CMK (cell line): ENCODE data around the gene TAAR8.
"Not testable (repeated sequence)": the region's sequence is repeated elsewhere in the genome, so short reads cannot be mapped to it uniquely, and the experiment has no call there.

Source experiments
- DNase-seq: peaks from one replicate; pipeline ENCODE4 v3.0.0-alpha.2; 2010; ENCODE audit warnings: low read depth

Gene TAAR8, protein sequence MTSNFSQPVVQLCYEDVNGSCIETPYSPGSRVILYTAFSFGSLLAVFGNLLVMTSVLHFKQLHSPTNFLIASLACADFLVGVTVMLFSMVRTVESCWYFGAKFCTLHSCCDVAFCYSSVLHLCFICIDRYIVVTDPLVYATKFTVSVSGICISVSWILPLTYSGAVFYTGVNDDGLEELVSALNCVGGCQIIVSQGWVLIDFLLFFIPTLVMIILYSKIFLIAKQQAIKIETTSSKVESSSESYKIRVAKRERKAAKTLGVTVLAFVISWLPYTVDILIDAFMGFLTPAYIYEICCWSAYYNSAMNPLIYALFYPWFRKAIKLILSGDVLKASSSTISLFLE

DNA sequence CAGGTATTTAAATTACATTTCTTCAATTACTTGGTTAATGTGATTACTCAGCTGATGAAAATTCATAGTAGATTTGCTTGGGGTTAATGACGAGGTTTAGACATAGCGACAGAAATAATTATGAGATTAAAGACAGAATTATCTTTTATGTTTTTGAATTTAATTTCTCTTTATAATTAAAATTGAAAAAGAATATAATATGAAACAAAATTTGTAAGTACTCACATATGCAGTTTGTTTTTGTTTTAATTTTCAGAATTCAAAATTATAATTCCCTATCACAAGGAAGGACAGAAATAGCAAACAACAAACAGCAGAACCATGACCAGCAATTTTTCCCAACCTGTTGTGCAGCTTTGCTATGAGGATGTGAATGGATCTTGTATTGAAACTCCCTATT lies at the start of gene TAAR8:
Gene TAAR8, plus strand, starts transcription at position 301 of the 400 bp plus-strand sequence. Its CDS starts 21 bp downstream, at position 322.
- no peak for DNase-seq

DNA sequence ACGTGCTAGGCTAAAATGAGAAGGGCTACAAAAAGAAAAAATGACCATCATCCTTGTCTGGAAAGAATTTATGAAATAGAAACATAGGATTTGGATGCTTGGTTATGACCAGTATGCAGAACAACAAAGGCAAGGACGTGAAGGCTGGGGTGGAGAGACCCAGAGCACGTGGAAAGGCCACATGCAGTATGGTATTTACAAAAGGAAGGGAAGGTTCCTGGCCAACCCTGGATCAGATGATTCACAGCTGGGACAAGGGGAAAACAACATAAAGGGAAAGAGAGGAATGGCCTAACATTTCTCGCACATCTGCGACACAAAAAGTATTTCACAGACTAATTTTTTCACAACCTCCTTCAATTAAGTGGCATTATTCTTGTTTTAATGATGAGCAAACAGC lies 47.7 kb upstream of the TAAR8 start:
- DNase-seq = no peak

DNA sequence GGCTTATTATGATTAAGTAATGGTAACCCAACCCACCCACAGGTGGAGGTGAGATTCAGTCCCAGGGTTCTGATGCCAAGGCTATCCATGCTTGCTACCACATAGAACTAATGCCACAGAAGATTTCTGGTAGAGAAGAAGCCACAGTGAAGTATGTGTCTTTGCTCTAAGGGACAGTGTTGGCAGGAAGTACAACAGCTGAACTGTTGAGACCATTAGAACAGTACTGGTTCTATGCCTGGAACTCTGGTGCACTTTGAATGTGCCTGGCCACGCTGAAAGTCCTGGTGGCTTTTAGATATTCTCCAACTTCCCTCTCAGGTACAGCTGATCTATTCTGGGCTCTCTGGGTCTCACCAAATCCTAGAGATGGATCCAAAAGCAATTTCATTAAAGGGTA lies 47.3 kb upstream of the TAAR8 start:
- no peak for DNase-seq

DNA sequence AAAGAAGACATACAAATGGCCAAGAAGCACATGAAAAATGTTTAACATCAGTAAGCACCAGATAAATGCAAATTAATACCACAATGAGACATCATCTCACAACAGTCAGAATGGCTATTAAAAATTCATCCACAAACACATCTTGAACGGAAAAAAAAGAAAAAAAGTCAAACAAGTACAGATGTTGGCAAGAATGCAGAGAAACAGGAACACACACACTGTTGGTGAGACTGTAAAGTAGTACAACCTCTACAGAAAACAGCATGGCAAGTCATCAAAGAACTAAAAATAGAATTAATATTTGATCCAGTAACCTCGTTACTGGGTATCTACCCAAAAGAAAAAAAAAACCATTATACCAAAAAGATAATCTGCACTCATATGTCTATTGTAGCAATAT lies 46.0 kb upstream of the TAAR8 start:
- DNase-seq = no peak

DNA sequence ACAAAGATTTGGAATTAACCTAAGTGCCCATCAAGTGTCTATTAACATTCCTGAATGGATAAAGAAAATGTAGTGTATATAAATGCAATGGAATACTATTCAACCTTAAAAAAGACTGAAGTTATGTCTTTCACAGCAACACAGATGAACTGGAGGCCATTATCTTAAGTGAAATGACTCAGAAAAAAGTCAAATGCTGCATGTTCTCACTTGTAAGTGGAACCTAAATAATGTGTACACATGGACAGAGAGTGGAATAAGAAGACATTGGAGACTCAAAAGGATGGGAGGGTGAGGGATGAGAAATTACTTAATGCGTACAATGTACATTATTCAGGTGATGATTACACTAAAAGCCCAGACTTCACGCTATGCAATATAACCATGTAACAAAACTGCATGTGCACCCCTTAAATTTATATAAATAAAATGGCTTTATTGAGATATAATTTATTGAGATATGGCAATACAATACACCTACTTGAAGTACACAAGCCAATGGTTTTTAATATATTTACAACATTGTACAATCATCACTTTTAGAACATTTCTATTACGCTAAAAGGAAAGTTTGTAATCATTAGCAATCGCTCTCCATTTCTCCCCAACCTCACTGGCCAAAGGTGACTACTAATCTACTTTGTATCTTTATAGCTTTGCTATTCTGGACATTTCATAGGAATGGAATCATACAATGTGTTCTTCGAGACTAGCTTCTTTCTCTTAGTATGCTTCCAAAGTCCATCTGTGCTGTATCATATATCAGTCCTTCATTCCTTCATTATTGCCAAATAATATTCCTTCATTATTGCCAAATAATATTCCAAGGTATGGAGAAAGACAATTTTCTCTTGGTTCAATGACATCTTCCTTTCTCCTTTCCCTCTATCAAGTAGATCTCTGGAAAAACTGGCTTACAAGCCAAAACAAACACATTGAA lies 45.3 kb upstream of the TAAR8 start:
- DNase-seq = no peak

DNA sequence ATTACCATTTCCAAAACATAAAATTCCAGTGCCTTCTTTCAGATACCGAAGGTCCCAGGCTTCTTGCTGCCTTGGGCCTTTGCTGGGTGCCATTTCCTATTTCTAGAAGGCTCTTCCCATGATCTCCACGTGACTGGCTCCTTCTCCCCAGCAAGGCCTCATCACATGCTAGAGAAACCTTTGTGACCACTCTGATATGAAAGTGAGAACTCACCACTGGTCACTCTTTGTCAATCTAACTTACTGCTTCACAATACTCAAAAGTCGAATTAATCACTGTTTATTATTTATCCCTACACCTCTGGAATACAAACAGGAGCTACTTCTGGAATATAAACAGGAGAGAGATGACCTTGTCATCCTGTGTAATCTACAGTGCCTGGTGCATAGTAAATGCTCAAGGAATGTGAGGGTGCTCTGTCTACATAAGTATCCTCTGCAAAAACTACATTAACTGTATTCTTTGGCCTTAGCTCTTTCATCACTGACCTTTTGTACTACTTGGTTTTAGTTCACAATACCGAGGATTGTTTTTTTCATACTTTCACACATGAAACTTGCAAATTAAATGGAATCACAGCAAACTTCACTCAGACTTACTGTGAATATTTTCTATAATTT lies 41.2 kb upstream of the TAAR8 start:
- DNase-seq = no peak

DNA sequence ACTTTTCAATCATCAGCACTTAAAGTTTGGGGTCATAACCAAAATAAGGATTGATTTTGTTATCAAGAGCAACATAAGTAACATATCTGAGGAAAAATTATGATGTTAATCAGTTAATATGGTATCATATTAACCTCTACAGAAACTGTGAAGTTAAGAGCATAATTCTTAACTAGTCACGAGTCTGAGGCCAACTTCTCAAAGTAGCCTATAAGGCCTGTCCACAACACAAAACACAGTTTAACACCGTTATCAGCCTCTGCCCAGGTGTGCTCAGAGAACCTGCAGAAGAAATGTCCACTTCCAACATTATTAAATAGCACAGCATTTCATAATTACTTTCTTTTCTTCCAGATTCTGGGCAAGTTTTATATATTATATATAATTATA lies 40.6 kb upstream of the TAAR8 start:
- no peak for DNase-seq

DNA sequence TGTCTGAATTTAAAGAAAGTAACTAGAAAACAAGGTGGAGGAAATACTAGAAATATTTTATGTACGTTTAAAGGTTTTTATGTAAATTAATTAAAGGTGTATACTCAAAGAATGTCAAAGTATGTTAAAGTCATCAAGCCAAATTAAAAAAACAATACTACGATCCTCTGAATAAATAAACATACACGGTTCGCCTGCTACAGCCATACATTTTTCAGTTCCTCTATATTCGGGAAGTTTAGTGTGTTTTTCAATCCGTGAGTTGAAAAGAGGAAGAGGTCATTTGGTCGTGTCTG lies 40.2 kb upstream of the TAAR8 start:
- no peak for DNase-seq

DNA sequence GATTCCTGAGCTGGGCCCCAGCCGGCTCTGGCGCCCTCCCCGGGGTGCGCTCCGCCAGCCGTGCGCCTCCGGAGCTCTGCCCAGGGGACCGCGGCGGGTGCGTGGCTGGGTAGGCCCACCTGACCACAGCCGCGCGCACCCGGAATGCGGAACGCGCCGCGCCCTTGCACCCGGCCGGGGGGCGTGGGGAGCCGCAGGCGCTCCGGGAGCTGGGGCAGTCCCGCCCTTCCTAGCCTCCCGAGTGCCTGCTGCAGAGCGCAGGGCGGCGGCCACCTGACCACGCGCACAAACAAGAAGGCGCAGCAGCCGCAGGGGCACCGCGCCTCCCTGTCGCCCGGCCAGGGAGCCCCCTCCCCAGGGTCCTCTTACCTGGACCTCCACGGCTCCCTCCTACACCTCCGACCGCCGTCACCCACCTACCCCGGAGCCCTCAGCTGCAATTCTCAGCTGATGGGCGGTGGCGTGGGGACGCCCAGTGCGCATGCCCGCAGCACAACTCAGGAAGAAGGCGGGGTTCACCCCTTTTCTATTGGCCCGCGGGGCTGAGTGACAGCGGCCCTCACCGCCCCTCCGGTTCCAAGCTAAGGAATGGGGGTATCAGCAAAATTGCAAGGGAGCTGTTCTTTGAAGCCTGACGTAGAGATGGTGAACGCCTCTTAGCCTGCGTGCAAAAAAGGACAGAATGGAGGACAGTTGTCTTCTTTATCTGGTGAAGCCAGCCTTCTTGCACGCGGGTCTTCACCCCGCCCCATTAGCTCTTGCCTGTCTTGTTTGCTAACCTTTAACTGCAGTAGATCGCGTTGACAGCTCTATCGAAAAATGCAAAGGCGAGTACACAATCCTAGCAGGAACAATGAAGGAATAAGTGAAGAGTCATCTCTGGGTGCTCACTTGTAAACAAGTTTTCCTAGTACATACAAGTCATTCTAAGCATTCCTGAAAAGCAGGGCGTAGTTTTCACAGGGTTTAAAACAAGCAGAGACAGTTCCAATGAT lies 39.5 kb upstream of the TAAR8 start, which contains the start of gene STX7:
Gene STX7, minus strand, starts transcription at position 479 of the 995 bp plus-strand sequence. CDS start 9,586 bp downstream, outside the sequence.
- DNase-seq = peak; percentile 71

DNA sequence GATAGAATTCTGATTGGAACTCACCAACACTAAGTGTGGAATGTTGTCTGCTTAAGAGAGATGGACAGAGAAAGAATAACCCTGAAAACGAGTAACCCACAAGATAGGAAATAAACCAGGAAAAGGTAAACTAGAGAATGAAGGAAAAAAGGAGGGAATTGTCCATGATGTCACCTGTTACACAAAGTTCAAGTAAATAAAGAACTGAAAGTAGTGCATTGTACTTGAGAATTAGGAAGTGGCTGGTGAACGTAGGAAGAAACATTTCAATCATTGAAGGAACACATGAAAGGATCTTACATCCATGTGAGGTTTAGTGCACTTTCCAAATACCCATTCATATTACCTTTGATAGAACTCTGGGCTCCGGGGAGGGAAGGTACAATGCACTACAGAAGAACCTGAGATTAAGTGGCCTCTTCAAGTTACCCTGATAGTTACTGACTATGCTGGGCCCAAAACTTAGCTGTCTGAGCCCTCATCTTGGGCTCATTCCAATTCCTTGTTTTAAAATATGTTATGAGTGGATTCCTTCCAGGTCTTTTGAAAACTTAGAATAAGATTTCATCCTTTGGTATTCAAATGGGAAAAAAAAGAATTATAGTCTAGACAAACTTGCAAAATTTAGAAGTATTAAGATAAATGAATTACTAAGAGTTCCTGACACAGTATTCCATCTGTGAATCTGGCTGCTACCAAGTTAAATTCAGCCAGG lies 38.5 kb upstream of the TAAR8 start:
- DNase-seq = no peak

DNA sequence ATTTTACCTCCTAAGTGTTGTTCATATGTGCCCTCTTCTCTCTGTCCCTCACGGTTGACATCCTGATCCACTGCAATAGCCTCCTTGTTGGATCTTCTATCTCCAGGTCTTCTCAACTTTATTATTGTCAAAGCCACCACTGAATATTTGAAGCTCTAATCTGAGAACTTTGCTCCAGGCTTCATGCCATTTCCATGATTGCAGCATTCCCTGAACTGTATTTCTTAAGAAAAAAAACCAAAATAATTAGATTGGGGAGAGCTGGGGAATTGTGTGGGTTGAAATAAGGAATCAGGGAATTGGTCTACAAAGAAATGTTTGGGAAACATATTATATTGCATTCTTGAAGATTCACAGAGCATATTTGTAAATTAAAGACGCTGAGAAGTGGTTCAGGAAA lies 37.1 kb upstream of the TAAR8 start:
- DNase-seq = no peak

DNA sequence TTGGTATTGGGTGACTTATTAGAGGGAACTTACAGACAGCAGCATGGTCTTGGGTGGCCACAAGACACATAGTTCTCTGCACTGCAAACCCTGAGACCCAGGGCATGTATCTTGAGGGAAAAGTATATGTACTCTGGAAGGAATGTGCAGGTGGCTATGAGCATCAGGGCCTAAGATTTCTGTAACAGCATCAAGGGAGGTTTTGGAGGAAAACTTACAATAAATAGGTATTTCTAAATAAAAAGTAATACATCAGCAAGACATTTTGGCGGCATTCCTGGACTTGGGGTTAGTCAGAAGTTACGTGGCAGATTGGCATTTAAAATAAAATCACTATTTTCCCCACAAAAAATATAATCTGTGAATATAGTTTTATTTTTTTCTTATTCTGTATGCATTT lies 31.5 kb upstream of the TAAR8 start:
- no peak for DNase-seq

DNA sequence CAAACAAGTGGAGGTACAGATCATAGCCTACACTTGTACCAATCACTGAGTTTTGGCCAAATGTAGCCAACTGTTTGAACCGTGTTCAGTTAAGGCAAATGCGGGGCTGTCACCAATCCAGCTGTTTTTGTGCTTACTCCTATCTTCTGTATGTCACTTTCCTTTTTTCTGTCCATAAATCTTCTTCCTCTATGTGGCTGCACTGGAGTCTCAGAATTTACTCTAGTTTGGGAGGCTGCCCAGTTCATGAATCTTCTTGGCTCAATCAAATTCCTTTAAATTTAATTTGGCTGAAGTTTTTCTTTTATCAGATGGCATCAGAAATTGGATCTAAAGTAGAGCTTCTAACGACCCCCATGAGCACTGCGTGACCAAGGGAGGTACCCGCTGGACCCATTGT lies 27.8 kb upstream of the TAAR8 start:
- DNase-seq = no peak

DNA sequence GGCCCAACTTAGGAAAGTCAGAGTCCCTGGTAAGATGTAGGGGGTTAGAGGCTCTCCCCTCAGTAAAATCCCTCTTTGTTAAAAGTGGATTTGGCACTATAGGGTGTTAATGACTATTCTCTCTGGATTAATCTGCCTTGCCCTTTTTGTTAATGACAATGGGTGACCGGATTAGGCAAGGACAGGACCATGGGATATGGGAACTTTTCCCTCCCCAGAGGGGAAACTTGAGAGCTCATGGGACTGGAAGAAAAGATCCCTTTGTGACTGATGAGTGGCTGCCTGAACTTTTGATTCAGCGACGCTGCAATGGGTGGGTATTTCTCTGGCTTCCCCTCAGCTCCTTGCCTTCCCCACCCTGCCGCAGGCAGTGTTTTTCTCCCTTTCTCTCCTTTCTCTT lies 26.6 kb upstream of the TAAR8 start:
- no peak for DNase-seq

DNA sequence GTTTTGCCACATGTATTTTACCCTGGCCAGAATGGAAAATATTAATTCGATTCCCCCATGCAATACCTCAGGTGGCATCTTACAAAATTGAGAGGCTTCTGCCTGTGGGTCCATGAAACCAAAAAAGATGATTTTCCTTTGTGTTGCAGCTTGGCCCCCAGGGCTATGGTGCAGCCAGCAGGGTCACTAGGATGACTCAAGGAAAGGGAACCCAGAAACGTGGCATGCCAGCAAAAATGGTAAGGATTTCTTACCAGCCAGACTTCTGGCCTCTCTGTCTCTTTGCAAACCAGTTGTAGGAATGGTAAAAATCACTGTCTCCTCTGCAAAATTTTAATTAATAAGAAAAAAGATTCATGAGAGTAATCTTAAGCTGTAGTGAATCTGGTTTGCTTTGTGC lies 26.0 kb upstream of the TAAR8 start:
- no peak for DNase-seq

DNA sequence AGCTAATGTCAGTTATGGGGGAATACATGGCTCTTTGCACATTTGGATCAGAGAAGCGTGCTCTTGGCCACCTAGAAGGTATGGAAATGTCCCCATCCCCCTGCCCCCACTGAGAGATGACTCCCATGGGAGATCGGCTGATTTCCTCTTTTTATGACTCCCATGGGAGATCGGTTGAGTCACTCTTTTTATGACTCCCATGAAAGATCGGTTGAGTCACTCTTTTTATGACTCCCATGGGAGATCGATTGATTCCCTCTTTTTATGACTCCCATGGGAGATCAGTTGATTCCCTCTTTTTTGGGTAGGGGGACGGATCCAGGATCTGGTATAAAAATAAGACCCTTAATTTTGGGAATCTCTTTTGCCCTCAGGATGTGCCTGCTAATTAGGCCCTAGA lies 24.7 kb upstream of the TAAR8 start:
- no peak for DNase-seq

DNA sequence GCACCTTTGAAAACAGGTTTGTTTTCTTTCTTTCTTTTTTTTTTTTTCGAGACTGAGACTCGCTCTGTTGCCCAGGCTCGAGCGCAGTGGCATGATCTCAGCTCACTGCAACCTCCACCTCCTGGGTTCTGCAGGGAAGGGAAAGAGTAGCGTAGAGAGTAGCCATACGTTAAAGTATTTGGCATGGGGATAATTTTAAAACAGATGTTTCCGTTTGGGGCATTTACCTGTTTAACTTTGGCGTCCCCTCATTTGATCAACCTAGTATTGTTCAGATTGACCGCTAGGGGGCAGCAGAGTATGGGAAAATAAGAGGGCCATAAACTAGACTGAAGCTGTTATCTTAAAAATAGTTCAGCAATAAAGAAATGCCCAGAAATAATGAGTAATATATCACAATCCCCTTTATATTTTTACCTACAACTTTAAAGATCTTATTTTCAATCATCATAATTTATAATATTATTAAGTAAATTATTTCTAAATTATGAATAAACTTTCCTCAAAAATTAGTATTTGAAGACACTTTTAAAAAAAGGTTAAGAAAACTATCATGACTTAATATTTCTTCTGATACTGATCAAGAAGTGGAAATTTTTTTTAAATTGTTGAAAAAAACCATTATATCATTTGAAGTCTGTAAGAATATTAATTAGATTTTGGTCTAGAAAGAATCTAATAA lies 22.0 kb upstream of the TAAR8 start:
- DNase-seq = peak; percentile 29

DNA sequence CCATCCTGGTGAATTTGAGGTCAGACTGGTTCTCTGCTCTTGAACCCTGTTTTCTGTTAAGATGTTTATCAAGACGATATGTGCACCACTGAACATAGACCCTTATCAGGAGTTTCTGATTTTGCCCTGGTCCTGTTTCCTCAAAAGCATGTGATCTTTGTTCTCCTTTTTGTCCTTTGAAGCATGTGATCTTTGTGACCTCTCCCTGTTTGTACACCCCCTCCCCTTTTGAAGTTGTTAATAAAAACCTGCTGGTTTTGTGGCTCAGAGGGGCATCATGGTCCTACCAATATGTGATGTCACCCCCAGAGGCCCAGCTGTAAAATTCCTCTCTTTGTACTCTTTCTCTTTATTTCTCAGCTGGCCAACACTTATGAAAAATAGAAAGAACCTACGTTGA lies 17.9 kb upstream of the TAAR8 start:
- DNase-seq = not testable (repeated sequence)

DNA sequence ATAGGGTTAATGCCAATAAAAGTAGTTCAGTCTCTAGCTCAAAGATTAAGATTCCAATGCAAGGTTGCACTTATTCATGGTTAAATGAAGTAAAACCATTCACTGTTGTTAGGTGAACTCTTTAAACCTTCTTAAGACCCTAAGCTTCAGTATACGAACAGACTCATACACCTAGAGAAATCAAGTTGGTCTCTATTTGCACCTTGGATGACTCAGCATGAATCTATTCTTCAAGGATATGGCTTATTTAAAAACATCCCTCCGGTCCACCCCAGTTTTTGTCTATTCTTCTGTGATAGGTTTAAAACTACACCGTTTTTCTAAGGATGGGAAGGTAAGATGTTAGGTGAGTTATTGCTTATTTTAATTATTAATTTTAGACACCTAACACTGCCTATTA lies 15.3 kb upstream of the TAAR8 start:
- DNase-seq = no peak

DNA sequence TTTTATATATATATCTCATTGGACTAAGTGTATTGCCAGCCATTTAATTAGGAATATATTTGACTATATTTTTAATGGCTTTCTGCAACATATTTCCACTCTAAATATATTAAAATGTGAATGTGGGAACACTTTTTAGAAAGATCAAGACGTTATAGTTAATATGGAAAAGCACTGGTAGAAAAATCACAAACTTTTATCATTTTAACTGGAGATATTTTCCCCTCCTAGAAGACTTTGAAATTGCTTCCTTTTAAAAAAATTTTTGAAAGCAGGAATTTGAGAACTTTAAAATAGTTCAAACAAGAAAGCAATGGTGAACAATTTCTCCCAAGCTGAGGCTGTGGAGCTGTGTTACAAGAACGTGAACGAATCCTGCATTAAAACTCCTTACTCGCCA lies 14.5 kb upstream of the TAAR8 start, which contains the start of gene TAAR9:
Gene TAAR9, plus strand, starts transcription at position 301 of the 400 bp plus-strand sequence. Its CDS starts 13 bp downstream, at position 314.
- DNase-seq = no peak
